Activated naive CD8-positive, alpha-beta T cell treated with anti-CD3 and anti-CD28 coated beads for 36 hours (primary cell): ENCODE data around the gene ZNF469. TPM values are rescaled to one million over a fixed set of nuclear protein-coding genes. Genes with fewer than 3 reads are reported as not detected.
"Not testable (repeated sequence)": the region's sequence is repeated elsewhere in the genome, so short reads cannot be mapped to it uniquely, and the experiment has no call there.

Experiments used
- DNase-seq: peaks from one replicate; pipeline ENCODE4 v3.0.0; 2021
- H3K27ac Mint-ChIP-seq: one replicate; pipeline ENCODE4 v1.8.0; 2022; ENCODE audit warnings: mild to moderate bottlenecking, moderate library complexity, mixed read lengths
- H3K27me3 Mint-ChIP-seq: one replicate; pipeline ENCODE4 v1.8.0; 2022; ENCODE audit warnings: mild to moderate bottlenecking, mixed read lengths
- H3K36me3 Mint-ChIP-seq: one replicate; pipeline ENCODE4 v1.8.0; 2021; ENCODE audit warnings: mild to moderate bottlenecking, mixed read lengths
- H3K4me1 Mint-ChIP-seq: one replicate; pipeline ENCODE4 v1.8.0; 2021; ENCODE audit warnings: mixed read lengths
- H3K4me3 Mint-ChIP-seq: one replicate; pipeline ENCODE4 v1.8.0; 2022; ENCODE audit warnings: mild to moderate bottlenecking, moderate library complexity, mixed read lengths
- H3K9me3 Mint-ChIP-seq: one replicate; pipeline ENCODE4 v1.8.0; 2022; ENCODE audit warnings: mixed read lengths
- total RNA-seq, 2 experiments: library from RNA; stranded (reverse); gene quantifications; one replicate each; pipeline ENCODE4 v1.2.3, GENCODE V29; 2021

Gene ZNF469
- total RNA-seq, 2 experiments from 2014 or later, result 1.2 to 1.3 TPM

- not testable (repeated sequence) for H3K4me1 Mint-ChIP-seq, H3K36me3 Mint-ChIP-seq, H3K27ac Mint-ChIP-seq, H3K4me3 Mint-ChIP-seq, H3K27me3 Mint-ChIP-seq, DNase-seq, H3K9me3 Mint-ChIP-seq
These were observed 27.7 kb downstream of the ZNF469 start for GRCh38 chr16:88410297-88410968.

- peaks cover 4% of the 10 kb centered on the region for H3K4me1 Mint-ChIP-seq
- no peaks in the 10 kb centered on the region for H3K9me3 Mint-ChIP-seq
- H3K36me3 Mint-ChIP-seq, result no peaks in the 10 kb centered on the region
- no peak overlapping the region for H3K27ac Mint-ChIP-seq
- no peak for DNase-seq
- no peak overlapping the region for H3K4me3 Mint-ChIP-seq
- H3K27me3 Mint-ChIP-seq, result no peaks in the 10 kb centered on the region
These were observed 29.3 kb downstream of the ZNF469 start for GRCh38 chr16:88411951-88412576.

GRCh38 chr16:88412766-88413165 is 30.0 kb downstream of the ZNF469 start:
- no peak for DNase-seq
- peaks cover 3% of the 10 kb centered on the region for H3K4me1 Mint-ChIP-seq

GRCh38 chr16:88413231-88413630 is 30.5 kb downstream of the ZNF469 start:
- Mint-ChIP-seq H3K27me3 (no peaks in the 10 kb centered on the region), H3K27ac (no peak overlapping the region), H3K9me3 (no peaks in the 10 kb centered on the region), H3K36me3 (no peaks in the 10 kb centered on the region), H3K4me1 (no peaks in the 10 kb centered on the region), H3K4me3 (no peak overlapping the region)
- no peak for DNase-seq

More at GRCh38 chr16:88412766-88413165, 30.0 kb downstream of the ZNF469 start:
- H3K27me3 Mint-ChIP-seq, result no peaks in the 10 kb centered on the region
- H3K4me3 Mint-ChIP-seq, result no peak overlapping the region
- no peaks in the 10 kb centered on the region for H3K9me3 Mint-ChIP-seq
- no peaks in the 10 kb centered on the region for H3K36me3 Mint-ChIP-seq
- no peak overlapping the region for H3K27ac Mint-ChIP-seq

DNA sequence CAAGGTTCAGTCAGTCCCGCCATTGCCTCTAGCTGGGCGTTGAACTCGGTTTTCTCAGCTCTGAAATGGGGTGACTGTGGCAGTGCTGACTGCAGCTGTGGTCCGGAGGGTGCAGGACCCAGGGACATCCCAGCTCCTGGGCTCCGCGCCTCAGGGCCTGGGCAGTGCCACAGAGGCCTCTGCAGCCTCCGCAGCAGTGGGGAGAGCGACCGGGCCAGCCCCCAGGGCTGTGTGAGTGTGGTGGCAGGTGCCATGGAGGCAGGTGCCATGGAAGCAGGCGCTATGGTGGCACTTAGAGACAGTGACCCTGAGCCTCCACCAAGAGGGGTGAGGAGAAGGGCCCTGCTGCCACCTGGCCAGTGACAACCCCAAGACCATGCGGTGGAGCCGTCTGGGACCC is 30.9 kb downstream of the ZNF469 start:
- Mint-ChIP-seq H3K4me3 (no peak overlapping the region), H3K36me3 (no peaks in the 10 kb centered on the region), H3K4me1 (no peaks in the 10 kb centered on the region), H3K27me3 (no peaks in the 10 kb centered on the region), H3K9me3 (no peaks in the 10 kb centered on the region), H3K27ac (no peak overlapping the region)
- DNase-seq, result no peak

GRCh38 chr16:88414521-88415380 is 32.0 kb downstream of the ZNF469 start:
- H3K27me3 Mint-ChIP-seq, result no peaks in the 10 kb centered on the region
- H3K9me3 Mint-ChIP-seq, result no peaks in the 10 kb centered on the region
- H3K27ac Mint-ChIP-seq, result no peak overlapping the region
- DNase-seq, result no peak
- no peaks in the 10 kb centered on the region for H3K4me1 Mint-ChIP-seq
- no peaks in the 10 kb centered on the region for H3K36me3 Mint-ChIP-seq
- no peak overlapping the region for H3K4me3 Mint-ChIP-seq

DNA sequence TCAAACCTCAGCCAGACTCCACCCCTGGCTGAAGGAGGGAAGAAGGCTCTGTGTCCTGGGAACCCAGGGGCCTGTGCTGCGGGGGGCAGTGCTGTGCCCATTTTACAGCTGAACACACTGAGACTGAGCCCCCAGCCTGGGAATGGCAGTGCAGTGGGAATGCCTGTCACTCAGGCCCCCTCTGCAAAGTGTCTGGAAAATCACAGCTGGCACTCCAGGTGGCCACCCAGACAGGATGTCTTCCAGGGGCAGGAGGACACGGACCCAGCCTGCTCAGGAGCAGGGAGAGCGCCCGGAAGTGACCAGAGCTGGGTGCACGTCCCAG is 32.6 kb downstream of the ZNF469 start:
- H3K9me3 Mint-ChIP-seq, result no peaks in the 10 kb centered on the region
- H3K27ac Mint-ChIP-seq, result no peak overlapping the region
- H3K27me3 Mint-ChIP-seq, result no peaks in the 10 kb centered on the region
- no peak for DNase-seq
- no peak overlapping the region for H3K4me3 Mint-ChIP-seq
- no peaks in the 10 kb centered on the region for H3K4me1 Mint-ChIP-seq
- H3K36me3 Mint-ChIP-seq, result no peaks in the 10 kb centered on the region

- Mint-ChIP-seq H3K36me3 (no peaks in the 10 kb centered on the region), H3K9me3 (no peaks in the 10 kb centered on the region)
These were observed 33.1 kb downstream of the ZNF469 start for GRCh38 chr16:88415713-88416323.

GRCh38 chr16:88416686-88417085 is 33.9 kb downstream of the ZNF469 start:
- H3K4me3 Mint-ChIP-seq, result no peak overlapping the region
- no peaks in the 10 kb centered on the region for H3K27me3 Mint-ChIP-seq
- H3K9me3 Mint-ChIP-seq, result no peaks in the 10 kb centered on the region
- no peaks in the 10 kb centered on the region for H3K36me3 Mint-ChIP-seq
- no peak overlapping the region for H3K27ac Mint-ChIP-seq
- H3K4me1 Mint-ChIP-seq, result no peaks in the 10 kb centered on the region
- no peak for DNase-seq

More at GRCh38 chr16:88415713-88416323, 33.1 kb downstream of the ZNF469 start:
- no peak overlapping the region for H3K27ac Mint-ChIP-seq
- no peaks in the 10 kb centered on the region for H3K27me3 Mint-ChIP-seq
- no peak for DNase-seq
- H3K4me3 Mint-ChIP-seq, result no peak overlapping the region
- H3K4me1 Mint-ChIP-seq, result no peaks in the 10 kb centered on the region

DNA sequence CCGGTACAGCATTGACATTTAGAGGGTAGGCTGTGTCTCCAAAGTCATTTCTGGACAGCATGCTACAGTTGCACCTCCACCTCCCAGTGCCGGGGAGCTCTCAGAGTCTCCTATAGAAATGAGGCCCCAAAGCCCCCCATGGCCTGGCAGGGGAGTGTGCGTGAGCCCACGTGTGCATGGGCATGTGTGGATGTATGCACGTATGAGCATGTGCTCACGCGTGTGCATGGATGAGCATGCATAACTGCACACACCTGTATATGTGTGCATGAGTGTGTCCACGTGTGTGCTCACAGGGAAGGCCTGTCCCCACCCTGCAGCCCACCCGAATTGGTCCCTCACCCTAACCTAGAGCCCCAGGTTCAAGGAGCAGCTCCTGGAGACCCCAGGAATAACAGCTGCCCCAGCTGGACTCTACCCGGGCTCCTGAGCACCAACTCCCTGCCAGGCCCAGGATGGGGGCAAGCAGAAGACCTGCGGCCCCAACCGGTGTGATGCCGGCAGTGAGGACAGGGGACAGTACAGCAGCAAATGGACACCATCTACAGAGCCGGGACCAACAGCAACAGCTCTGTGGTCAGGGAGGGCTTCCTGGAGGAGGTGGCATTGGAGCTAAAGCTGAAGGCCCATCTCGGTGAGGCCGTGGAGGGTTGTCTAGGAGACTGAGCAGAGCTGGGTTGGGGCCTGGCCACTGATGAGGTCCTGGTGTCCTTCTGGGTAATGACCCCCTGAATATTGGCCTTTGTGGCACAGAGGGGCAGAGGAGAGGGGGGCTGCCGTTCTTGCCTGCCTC is 35.1 kb downstream of the ZNF469 start:
- DNase-seq, result no peak
- no peaks in the 10 kb centered on the region for H3K4me1 Mint-ChIP-seq
- no peaks in the 10 kb centered on the region for H3K9me3 Mint-ChIP-seq
- no peak overlapping the region for H3K27ac Mint-ChIP-seq
- H3K36me3 Mint-ChIP-seq, result no peaks in the 10 kb centered on the region
- H3K27me3 Mint-ChIP-seq, result no peaks in the 10 kb centered on the region
- H3K4me3 Mint-ChIP-seq, result no peak overlapping the region

DNA sequence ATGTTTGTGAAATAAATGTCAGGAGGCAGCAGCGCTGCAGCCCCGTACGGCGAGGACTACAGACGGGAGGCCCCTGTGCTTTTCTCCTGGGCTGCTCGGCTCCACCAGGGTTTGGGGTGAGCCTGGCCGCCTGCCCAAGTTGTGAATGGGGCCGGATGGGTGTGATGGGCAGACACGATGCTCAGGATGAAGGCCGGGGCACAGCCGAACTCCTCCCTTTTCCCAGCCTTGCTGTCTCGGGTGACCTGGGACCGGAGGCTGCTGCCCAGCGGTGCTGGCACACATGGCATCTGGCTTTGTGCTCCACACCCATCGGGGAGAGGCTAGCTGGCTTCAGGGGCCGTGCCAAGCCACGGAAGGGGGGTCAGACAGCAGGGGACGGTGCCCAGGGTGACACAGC is 36.1 kb downstream of the ZNF469 start:
- Mint-ChIP-seq H3K4me3 (no peak overlapping the region), H3K9me3 (no peaks in the 10 kb centered on the region), H3K4me1 (no peaks in the 10 kb centered on the region), H3K36me3 (no peaks in the 10 kb centered on the region), H3K27ac (no peak overlapping the region), H3K27me3 (peaks cover under 1% of the 10 kb centered on the region)
- DNase-seq, result no peak

- DNase-seq, result no peak
- Mint-ChIP-seq H3K4me1 (peaks cover under 1% of the 10 kb centered on the region), H3K27ac (no peak overlapping the region), H3K4me3 (no peak overlapping the region), H3K9me3 (no peaks in the 10 kb centered on the region), H3K27me3 (peaks cover 5% of the 10 kb centered on the region), H3K36me3 (no peaks in the 10 kb centered on the region)
These were observed 37.0 kb downstream of the ZNF469 start for GRCh38 chr16:88419790-88420189.

DNA sequence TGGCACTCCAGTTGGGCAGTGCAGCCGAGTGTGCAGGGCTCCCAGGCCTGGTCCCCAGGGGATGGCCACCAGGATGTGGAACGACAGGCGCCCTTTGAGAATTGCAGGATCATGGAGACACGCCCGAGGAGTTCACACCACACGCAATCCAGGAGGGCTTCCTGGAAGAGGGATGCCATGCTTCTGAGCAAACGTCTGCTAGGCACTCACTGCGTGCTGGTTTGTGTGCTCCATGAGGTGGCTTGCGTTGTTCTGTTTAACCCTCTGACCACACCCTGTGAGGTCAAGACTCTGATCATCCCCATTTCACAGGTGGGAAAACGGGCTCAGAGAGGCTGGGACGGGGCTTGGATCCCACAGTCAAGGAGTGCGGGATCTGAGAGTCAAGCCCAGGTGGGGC is 37.7 kb downstream of the ZNF469 start:
- DNase-seq, result no peak
- H3K4me3 Mint-ChIP-seq, result no peak overlapping the region
- H3K4me1 Mint-ChIP-seq, result peaks cover 5% of the 10 kb centered on the region
- H3K27me3 Mint-ChIP-seq, result peaks cover 9% of the 10 kb centered on the region
- H3K9me3 Mint-ChIP-seq, result no peaks in the 10 kb centered on the region
- H3K36me3 Mint-ChIP-seq, result no peaks in the 10 kb centered on the region
- H3K27ac Mint-ChIP-seq, result no peak overlapping the region

GRCh38 chr16:88421301-88421700 is 38.5 kb downstream of the ZNF469 start:
- H3K4me1 Mint-ChIP-seq, result peaks cover 5% of the 10 kb centered on the region
- H3K4me3 Mint-ChIP-seq, result no peak overlapping the region
- H3K27me3 Mint-ChIP-seq, result peaks cover 9% of the 10 kb centered on the region
- no peaks in the 10 kb centered on the region for H3K36me3 Mint-ChIP-seq
- no peak for DNase-seq
- no peaks in the 10 kb centered on the region for H3K9me3 Mint-ChIP-seq
- no peak overlapping the region for H3K27ac Mint-ChIP-seq
